Brain pericyte (primary cell): ENCODE measurements around the gene GSPT2.
"Not testable (repeated sequence)": the region's sequence is repeated elsewhere in the genome, so short reads cannot be mapped to it uniquely, and the experiment has no call there.

Experiments used
- DNase-seq: peaks from one replicate; pipeline ENCODE4 v3.0.0-alpha.2; 2012; ENCODE audit warnings: low read depth, low spot score

Gene GSPT2

DNA sequence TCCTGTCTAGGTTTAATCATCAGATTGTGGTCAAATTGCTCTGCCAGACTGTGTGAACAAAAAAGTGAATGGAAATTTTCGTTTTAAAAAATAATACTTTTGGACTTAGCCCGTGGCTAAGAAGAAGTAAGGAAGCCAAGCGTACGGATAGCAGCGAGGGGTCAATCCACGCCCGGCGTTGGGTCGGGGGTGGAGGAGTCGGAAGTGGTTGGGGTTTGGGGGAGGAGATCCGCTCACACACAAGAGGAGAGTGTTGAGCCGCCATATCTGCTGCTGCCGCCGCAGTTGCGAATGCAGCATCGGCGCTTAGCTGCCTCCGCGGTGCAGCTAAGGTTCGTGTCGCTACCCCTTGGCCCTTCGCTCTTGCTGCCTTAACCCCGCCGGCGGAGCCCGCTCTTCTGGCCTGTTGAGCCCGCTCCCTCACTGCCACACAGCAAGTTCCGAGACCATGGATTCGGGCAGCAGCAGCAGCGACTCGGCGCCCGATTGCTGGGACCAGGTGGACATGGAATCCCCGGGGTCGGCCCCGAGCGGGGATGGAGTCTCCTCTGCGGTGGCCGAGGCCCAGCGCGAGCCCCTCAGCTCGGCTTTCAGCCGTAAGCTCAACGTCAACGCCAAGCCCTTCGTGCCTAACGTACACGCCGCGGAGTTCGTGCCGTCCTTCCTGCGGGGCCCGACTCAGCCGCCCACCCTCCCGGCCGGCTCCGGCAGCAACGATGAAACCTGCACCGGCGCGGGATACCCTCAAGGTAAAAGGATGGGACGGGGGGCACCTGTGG, at the start of gene GSPT2:
TSS of gene GSPT2 (plus strand) at position 264 of the 779 bp plus-strand sequence. CDS start at position 449, 185 bp downstream.
- DNase-seq = peak; percentile 18

DNA sequence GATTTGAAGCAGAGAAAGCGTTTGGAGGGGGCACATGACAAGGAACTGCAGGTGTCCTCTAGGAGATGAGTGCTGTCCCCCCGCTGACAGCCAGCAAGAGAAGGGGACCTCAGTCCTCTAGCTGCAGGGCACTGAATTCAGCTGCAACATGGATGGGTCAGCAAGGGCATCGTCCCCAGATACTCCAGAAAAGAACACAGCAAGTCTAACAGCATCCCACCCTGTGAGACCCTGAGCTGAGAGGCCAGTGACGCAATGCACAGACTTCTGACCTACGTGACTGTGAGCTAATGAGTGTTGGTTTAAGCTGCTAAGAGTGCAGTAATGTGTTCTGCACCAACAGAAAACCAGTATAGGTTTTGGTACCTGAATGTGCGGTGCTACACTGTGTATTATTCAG, 49.0 kb upstream of the GSPT2 start:
- DNase-seq = no peak

DNA sequence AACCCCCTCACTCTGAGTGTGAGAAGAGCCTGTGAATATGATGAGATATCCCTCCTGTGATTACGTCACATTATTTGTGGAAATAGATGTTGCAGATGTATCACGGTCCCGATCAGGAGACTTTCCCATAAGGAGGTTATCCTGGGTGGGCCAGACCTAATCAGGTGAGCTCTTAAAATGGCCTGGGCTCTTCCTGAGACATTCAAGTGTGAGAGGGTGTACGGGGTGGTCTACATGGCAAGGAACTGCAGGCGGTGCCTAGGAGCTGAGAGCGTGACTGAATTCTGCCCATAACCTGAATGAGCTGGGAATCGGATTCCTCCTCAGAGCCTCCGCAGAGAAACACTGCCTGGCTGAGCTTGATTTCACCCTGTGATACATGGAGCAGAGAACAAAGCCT, 45.8 kb upstream of the GSPT2 start:
- no peak for DNase-seq

DNA sequence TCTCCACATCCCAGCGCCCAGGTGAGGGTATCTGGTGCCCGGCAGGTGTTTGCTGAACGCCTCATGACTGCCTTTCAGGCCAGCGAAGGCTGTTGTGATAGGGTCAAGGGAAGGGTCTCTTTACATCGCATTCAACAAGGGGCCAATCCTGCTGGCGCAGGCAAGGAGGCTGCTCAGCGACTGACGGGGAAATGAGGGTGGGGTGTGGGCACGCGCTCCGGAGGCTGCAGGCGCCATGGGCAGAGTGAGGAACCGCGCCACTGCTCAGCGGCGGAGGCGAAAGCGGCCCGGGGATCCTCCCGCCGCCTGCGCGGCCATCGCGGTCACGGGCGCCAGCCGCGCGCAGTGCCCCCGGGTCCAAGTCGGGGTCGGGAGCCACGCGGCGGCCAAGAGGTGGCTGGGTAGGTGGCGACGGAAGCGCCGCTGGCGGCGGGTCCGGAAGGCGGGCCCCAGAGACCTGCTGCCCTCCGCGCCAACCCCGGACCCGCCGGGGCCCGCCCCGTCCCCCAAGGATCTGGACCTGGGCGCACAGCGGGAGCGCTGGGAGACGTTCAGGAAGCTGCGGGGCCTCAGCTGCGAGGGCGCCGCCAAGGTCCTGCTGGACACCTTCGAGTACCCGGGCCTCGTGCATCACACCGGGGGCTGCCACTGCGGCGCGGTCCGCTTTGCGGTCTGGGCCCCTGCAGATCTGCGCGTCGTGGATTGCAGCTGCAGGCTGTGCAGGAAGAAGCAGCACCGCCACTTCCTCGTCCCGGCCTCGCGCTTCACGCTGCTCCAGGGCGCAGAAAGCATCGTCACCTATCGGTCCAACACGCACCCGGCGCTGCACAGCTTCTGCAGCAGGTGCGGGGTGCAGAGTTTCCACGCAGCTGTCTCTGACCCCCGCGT, 32.7 kb upstream of the GSPT2 start, which contains the start of gene CENPVL1:
TSS of gene CENPVL1 (plus strand) at position 236 of the 888 bp plus-strand sequence. CDS start at position 236, 0 bp downstream.
- not testable (repeated sequence) for DNase-seq

DNA sequence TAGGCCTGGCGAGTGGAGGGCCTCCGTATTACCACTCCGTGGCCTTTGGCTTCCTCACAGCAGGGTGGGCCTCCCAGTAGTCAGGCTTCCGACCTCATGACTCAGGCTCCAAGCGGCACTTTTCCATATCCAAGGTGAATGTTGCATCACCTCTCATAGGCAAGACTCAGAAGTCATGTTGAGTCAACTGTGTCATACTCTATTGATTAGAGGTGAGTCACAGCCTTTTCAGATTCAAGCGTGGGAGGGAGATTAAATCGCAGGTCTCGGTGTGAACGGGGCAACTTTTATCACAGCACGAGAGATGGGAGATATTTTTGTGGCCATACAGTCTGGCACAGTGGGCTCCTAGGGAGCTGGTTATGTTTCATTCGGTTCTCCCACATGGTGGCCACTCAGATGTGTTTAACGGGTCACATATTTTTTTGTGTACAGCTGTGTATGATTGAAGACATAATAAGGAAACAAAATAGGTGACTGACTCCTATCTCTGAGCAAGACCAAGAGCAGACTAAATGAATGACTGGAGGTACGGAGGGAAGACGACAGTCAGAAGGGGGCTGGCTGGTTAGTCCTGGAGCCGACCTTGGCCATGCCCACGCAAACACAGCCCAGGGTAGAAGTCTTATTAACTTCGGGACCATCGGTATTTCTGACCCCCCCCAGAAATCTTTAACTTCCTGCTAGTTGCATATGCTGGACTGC, 30.1 kb upstream of the GSPT2 start:
- DNase-seq = not testable (repeated sequence)

DNA sequence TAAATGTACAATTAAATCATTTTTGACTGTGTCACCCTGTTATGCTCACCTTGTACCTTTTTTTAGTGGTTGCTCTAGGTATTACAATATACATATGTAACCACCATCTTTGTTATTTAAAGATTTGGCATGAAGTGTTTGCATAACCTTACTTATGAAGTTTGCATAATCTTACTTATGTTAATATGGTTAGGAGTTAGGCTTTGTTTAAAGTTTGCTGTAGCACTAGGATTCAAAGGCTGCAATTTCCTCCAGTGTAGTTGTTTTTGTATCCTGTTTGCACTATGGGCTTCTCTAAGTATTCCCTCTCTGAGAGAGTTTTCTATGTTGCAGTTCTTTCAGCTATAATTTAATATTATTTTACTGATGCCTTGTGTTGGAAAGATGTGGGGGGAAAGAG, 15.0 kb upstream of the GSPT2 start:
- DNase-seq = no peak

DNA sequence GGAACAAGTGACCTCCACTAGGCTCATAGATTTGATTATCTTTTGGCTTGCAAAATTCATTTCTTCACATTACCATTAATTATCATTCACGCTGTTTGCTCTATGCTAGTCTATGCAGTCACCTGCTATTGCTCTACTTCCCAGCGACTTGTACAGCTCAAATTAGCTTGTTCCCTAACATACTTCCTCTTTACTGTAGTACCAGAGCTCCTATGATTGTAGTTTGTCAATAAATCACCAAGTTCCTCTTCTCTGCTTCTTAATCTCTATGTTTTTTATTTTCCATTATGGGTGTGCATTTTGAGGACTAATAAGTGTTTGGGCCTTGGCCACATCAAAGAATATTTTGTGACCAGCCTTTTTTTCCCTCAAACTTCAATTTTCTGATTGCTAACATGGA, 6.2 kb upstream of the GSPT2 start:
- DNase-seq = no peak

DNA sequence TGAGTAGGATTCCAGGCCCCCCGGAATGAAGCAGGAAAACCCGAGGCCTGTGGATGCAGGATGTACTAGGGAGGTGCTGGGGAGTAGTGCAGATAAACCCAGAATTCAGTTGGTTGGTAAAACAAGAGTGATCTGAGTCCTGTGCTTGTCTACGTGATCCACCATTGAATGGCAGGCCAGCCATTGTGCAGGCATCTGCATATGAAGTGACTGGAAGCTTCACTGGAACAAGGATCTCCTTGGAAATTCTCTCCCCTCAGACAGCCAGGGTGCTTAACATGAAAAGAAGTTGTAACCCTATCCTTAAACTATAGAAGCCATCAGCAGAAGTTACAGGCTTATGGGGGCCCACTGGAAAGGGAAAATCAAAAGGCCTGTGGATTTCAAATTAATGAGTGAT, 656 bp upstream of the GSPT2 start:
- no peak for DNase-seq

DNA sequence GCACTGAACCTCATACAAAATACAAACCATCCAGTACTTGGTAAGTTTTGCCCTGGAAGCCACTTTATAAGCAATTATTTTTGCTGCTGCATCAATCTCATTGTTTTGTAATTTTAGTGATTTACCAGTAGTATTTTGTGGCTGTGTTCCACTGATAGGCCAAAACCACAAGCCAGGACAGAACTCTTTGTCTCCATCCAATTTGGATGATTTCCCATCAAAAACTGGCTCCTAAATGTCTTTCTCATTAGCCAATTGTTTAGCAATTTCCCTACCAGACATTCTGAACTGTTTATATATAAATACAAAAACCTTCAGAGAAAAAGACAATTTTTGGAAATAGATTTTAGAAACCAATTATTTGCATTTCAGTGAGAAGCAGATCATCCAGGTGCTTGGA, 4.4 kb downstream of the GSPT2 start:
- no peak for DNase-seq

DNA sequence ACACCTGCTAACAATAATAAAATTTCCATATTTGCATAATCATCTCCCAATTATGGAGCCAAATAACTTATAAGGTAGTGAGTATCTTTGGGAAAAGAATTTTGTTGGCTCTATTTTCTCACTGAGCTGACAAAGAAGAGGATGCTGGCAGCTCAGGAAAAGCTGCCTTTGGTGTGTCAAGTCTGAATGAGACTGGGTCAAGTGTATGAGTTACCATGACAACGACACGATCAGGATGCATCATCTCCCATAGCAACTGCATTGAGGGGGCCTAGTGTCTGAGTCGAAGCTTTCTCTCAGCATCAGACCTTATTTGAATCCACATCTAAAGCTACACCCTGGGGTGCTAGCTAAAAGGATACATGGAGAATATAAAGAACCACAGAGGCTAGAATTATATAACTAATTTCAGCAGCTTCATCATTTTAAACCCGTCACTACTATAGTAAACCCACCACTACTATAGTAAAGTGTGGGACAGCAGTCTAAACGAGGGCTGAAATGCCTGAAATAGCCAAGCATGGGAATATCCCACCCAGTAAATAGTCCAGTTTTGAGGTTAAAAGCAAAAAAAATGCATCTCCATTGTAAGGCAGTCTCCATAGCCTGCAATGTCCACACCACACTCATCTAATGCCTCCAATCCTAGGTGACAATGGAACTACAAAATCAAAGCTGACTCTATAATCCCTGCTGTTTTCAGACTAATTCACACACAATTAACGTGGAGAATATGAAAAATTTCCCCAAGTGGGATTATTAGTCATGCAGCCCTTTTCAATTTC, 16.0 kb downstream of the GSPT2 start:
- no peak for DNase-seq

DNA sequence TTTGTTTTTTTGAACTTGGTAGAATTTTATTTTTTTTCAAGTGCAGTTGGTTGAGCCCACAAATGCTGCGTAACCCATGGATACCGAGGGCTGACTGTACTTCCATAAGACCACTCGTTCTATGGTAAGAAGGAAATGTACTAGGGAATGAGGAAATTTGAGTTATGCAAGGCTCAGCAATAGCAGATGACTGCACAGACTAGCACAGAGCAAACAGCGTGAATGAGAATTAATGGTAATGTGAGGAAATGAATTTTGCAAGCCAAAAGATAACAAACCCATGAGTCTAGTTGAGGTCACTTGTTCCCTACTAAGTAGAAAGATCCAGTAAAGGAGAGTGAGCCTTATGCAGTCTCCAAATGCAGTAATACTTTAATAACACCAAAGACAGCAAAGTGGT, 17.4 kb downstream of the GSPT2 start:
- no peak for DNase-seq

DNA sequence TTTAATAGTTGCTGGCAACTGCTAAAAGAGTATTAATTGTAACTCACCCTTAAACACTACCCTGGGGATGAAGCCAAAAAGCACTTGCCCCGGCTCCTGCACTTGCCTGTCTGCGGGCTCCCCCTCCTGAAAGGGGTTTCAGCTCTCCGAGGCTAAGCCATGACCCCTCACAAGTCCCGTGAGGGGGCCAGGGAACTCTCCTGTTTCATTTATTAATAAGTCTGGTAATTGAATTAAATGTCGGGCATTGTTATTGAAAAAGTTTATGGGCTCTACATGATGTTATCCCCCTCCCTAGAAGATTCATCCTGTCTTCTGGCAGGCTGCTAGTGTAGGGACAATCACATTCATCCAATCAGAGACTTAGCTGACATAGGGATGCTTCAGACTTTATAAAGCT, 23.3 kb downstream of the GSPT2 start:
- DNase-seq = no peak

DNA sequence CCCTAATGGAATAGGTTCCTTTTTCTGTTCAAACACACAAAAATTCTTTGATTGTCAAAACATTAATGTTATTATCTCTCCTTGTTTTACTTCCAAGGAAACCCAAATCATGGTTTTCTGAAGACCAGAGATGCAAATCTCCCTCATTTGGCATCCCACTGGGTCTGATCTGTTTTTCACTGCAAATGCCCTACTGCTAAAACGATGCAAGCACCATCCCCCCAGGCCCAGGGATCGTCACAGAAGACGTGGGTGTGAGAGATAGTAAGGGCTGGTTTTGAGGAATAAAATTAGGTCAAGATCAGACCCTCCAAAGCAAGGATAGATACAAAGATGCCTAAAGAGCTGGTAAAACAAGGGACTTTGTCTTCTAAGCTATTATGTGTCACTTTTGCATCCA, 33.6 kb downstream of the GSPT2 start:
- no peak for DNase-seq

DNA sequence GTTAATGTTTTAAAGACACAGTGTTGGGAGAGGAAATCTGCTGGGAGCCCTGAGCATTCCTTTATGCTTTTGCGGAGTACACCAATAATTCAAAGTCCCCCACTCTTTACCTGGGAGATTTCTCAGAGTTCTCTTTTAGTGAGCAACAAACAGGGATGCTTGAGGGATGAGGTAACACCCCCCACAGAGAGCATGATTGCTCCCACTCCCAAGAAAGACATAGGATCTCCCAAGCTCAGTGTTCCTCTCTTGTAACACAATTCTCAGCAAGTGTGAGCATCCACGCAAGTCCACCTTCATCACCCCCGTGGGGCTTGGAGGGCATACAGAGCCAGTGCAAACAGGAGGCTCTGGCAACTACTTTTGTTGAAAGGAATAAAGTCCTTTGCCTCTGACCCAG, 36.1 kb downstream of the GSPT2 start:
- no peak for DNase-seq

DNA sequence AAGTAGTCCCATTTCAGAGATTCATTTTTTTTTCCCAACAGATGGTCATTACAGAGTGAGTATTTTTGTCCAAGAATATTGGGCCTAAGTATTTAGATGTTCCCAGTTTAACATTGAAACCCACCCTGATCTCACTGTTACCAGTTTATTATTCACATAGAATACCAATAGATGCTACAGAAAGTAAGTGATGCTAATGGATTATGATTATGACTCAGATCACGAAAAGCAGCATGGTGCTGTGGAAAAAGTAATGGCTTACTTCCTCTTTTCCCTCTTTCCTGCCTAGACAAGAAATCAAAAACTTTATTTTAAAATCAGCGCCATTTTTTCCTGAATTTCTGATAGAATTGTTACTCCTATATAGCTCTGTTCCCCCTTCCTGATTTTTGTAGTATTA, 51.9 kb downstream of the GSPT2 start:
- no peak for DNase-seq
